ENCODE results near the gene NME2.
"Not testable (repeated sequence)": the region's sequence is repeated elsewhere in the genome, so short reads cannot be mapped to it uniquely, and the experiment has no call there.

NME2 gene

GRCh38 chr17:51120739-51121619 lies 45.2 kb upstream of the NME2 start, which contains the start of gene SPAG9:
Gene SPAG9, minus strand, starts transcription at chr17:51120868. Its CDS starts 212 bp downstream, at chr17:51120656.
- H2AK5ac ChIP-seq (ENCODE audit: low read length), result no peak within 1 kb of the TSS
- WGBS (ENCODE audit: extremely low coverage, insufficient coverage, low lambda C conversion rate), result no CpG with 5 or more reads among the region's 68 CpGs
- H3K4me2 ChIP-seq (ENCODE audit: low read length), result peak within 1 kb of the TSS; percentile 98
- H4K8ac ChIP-seq (ENCODE audit: low read depth, low read length), result no peak within 1 kb of the TSS
- H3K79me1 ChIP-seq (ENCODE audit: low read length), result peaks cover 11% of the 10 kb centered on the region
- H3K79me2 ChIP-seq (ENCODE audit: control insufficient read depth, insufficient read depth, low read length), result peaks cover 24% of the 10 kb centered on the region
- peak within 1 kb of the TSS; percentile 98 for H3K56ac ChIP-seq (ENCODE audit: low read length)
- H2BK5ac ChIP-seq (ENCODE audit: low read length), result peak within 1 kb of the TSS; percentile 8
- H3K18ac ChIP-seq (ENCODE audit: low read length), result peak within 1 kb of the TSS; percentile 75
- DNase-seq, result peak; percentile 96
- H3K36me3 ChIP-seq (ENCODE audit: control insufficient read depth, insufficient read depth, low read length), result no peaks in the 10 kb centered on the region
- H3K4me1 ChIP-seq (ENCODE audit: control insufficient read depth, low read depth, low read length), result peaks cover 2% of the 10 kb centered on the region
- peak within 1 kb of the TSS; percentile 43 for H3K4ac ChIP-seq (ENCODE audit: low read depth, low read length)
- peak within 1 kb of the TSS; percentile 1 for H4K5ac ChIP-seq (ENCODE audit: low read length)
- H2BK120ac ChIP-seq (ENCODE audit: low read depth, low read length), result no peak within 1 kb of the TSS
- H3K9ac ChIP-seq (ENCODE audit: low read length), result peak within 1 kb of the TSS; percentile 96
- H3K23ac ChIP-seq (ENCODE audit: low read length), result peak within 1 kb of the TSS; percentile 45
- peak within 1 kb of the TSS; percentile 98 for H3K4me3 ChIP-seq (ENCODE audit: low read length)
- H2BK15ac ChIP-seq (replicated peaks; ENCODE audit: low read depth), result no peak within 1 kb of the TSS
- peak within 1 kb of the TSS; percentile 85 for H3K27ac ChIP-seq (ENCODE audit: low read depth, low read length)
- no peaks in the 10 kb centered on the region for H3K27me3 ChIP-seq (ENCODE audit: insufficient read depth, low read length, poor library complexity)

DNA sequence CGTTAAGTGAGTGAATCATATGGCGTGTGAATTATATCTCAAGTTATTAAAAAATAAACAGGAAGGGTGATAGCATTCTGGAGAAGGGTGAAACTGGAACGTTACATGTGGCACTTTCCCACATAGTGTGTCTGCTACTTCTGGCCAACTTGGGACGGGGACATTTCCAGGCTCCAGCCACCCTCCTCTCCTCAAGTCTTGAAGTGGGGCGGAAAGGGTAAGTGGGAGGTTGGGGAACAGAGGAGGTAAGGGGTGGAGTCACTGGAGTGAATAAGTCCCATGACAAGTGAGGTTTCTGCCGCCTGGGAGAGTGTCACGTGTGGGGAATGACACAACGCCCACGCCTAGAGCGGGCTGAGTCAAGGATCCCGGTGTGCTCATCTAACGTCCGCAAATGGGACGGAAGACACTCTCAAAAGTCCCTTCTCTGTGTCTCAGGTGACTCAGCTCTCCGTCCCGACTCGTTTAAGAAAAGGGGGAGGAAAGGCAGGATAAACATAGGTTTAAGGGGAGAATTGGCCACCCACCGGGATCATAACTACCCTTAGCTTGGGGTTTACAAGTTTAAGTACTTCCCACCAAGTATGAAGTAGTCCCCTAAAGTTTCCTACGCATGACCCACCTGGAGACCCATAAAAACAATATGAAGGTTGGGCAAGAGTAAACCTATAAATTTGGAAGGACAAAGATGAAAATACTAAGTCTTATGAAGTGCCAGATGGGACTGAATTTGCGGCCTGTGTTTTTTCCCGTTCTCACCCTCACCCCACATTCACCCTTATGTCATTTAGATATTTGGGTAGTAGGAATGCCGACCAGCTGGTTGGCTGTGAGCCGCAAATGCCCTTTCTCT lies 44.4 kb upstream of the NME2 start:
- peak overlapping the region; percentile 42 for H3K27ac ChIP-seq (ENCODE audit: low read depth, low read length)

DNA sequence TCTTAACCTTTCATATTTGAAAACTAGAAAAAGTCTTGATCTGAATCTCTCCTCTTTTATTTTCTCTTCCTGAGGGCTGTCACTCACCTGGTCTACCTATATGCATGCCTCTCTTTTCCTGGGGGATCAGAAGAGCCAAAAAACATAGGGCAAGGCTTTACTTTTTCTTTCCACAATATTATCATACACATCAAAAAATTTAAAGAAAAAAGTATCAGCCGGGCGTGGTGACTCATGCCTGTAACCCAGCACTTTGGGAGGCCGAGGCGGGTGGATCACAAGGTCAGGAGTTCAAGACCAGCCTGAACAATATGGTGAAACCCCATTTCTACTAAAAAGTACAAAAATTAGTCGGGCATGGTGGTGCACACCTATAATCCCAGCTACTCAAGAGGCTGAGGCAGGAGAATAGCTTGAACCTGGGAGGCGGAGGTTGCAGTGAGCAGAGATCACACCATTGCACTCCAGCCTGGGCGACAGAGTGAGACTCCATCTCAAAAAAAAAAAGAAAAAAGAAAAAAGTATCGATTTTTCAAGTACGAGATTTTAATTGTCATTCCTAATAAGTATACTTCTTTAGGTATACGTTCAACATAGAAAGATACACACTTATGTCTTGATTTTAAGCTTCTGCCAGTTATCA lies 43.6 kb upstream of the NME2 start:
- not testable (repeated sequence) for H3K9ac ChIP-seq (ENCODE audit: low read length); H2BK120ac ChIP-seq (ENCODE audit: low read depth, low read length); H3K18ac ChIP-seq (ENCODE audit: low read length); H3K56ac ChIP-seq (ENCODE audit: low read length); H4K5ac ChIP-seq (ENCODE audit: low read length); H3K27ac ChIP-seq (ENCODE audit: low read depth, low read length); H2BK5ac ChIP-seq (ENCODE audit: low read length); H3K4me3 ChIP-seq (ENCODE audit: low read length); H3K23ac ChIP-seq (ENCODE audit: low read length); H3K36me3 ChIP-seq (ENCODE audit: control insufficient read depth, insufficient read depth, low read length); H3K4me1 ChIP-seq (ENCODE audit: control insufficient read depth, low read depth, low read length); H3K79me1 ChIP-seq (ENCODE audit: low read length); H3K4me2 ChIP-seq (ENCODE audit: low read length); H3K27me3 ChIP-seq (ENCODE audit: insufficient read depth, low read length, poor library complexity); H2AK5ac ChIP-seq (ENCODE audit: low read length); DNase-seq; H2BK15ac ChIP-seq (replicated peaks; ENCODE audit: low read depth); H4K8ac ChIP-seq (ENCODE audit: low read depth, low read length); H3K4ac ChIP-seq (ENCODE audit: low read depth, low read length)
- H3K79me2 ChIP-seq (ENCODE audit: control insufficient read depth, insufficient read depth, low read length), result peaks cover 16% of the 10 kb centered on the region
- WGBS (ENCODE audit: extremely low coverage, insufficient coverage, low lambda C conversion rate), result no CpG with 5 or more reads among the region's 10 CpGs

More for the DNA sequence above, 44.4 kb upstream of the NME2 start:
- H3K4ac ChIP-seq (ENCODE audit: low read depth, low read length), result no peak overlapping the region
- no peak overlapping the region for H2AK5ac ChIP-seq (ENCODE audit: low read length)
- peaks cover 2% of the 10 kb centered on the region for H3K4me1 ChIP-seq (ENCODE audit: control insufficient read depth, low read depth, low read length)
- H3K79me1 ChIP-seq (ENCODE audit: low read length), result peaks cover 10% of the 10 kb centered on the region
- H3K4me2 ChIP-seq (ENCODE audit: low read length), result peak overlapping the region; percentile 98
- DNase-seq, result peak; percentile 94
- no peak overlapping the region for H2BK15ac ChIP-seq (replicated peaks; ENCODE audit: low read depth)
- H3K18ac ChIP-seq (ENCODE audit: low read length), result peak overlapping the region; percentile 22
- no peaks in the 10 kb centered on the region for H3K27me3 ChIP-seq (ENCODE audit: insufficient read depth, low read length, poor library complexity)
- H2BK120ac ChIP-seq (ENCODE audit: low read depth, low read length), result no peak overlapping the region
- H3K9ac ChIP-seq (ENCODE audit: low read length), result peak overlapping the region; percentile 81
- no peaks in the 10 kb centered on the region for H3K36me3 ChIP-seq (ENCODE audit: control insufficient read depth, insufficient read depth, low read length)
- H3K23ac ChIP-seq (ENCODE audit: low read length), result no peak overlapping the region
- no peak overlapping the region for H2BK5ac ChIP-seq (ENCODE audit: low read length)
- H3K56ac ChIP-seq (ENCODE audit: low read length), result peak overlapping the region; percentile 71
- WGBS (ENCODE audit: extremely low coverage, insufficient coverage, low lambda C conversion rate), result no CpG with 5 or more reads among the region's 23 CpGs
- no peak overlapping the region for H4K8ac ChIP-seq (ENCODE audit: low read depth, low read length)
- no peak overlapping the region for H4K5ac ChIP-seq (ENCODE audit: low read length)
- peaks cover 16% of the 10 kb centered on the region for H3K79me2 ChIP-seq (ENCODE audit: control insufficient read depth, insufficient read depth, low read length)
- peak overlapping the region; percentile 45 for H3K4me3 ChIP-seq (ENCODE audit: low read length)

GRCh38 chr17:51124640-51125503 lies 41.3 kb upstream of the NME2 start:
- no peak overlapping the region for H4K8ac ChIP-seq (ENCODE audit: low read depth, low read length)
- no CpG with 5 or more reads among the region's 5 CpGs for WGBS (ENCODE audit: extremely low coverage, insufficient coverage, low lambda C conversion rate)

GRCh38 chr17:51128076-51128475 lies 38.1 kb upstream of the NME2 start:
- H2BK15ac ChIP-seq (replicated peaks; ENCODE audit: low read depth), result no peak overlapping the region
- no peak overlapping the region for H4K8ac ChIP-seq (ENCODE audit: low read depth, low read length)
- H3K27me3 ChIP-seq (ENCODE audit: insufficient read depth, low read length, poor library complexity), result no peaks in the 10 kb centered on the region
- H3K4me2 ChIP-seq (ENCODE audit: low read length), result no peak overlapping the region
- no peak overlapping the region for H3K27ac ChIP-seq (ENCODE audit: low read depth, low read length)
- no peaks in the 10 kb centered on the region for H3K36me3 ChIP-seq (ENCODE audit: control insufficient read depth, insufficient read depth, low read length)
- no peak overlapping the region for H2AK5ac ChIP-seq (ENCODE audit: low read length)
- no peak overlapping the region for H2BK120ac ChIP-seq (ENCODE audit: low read depth, low read length)
- no peaks in the 10 kb centered on the region for H3K4me1 ChIP-seq (ENCODE audit: control insufficient read depth, low read depth, low read length)
- no peak overlapping the region for H3K56ac ChIP-seq (ENCODE audit: low read length)
- no peak overlapping the region for H3K9ac ChIP-seq (ENCODE audit: low read length)
- H3K4ac ChIP-seq (ENCODE audit: low read depth, low read length), result no peak overlapping the region
- peak; percentile 57 for DNase-seq
- H2BK5ac ChIP-seq (ENCODE audit: low read length), result no peak overlapping the region
- no peak overlapping the region for H3K4me3 ChIP-seq (ENCODE audit: low read length)
- no peak overlapping the region for H3K18ac ChIP-seq (ENCODE audit: low read length)
- no CpG with 5 or more reads among the region's 3 CpGs for WGBS (ENCODE audit: extremely low coverage, insufficient coverage, low lambda C conversion rate)
- no peak overlapping the region for H4K5ac ChIP-seq (ENCODE audit: low read length)
- H3K23ac ChIP-seq (ENCODE audit: low read length), result no peak overlapping the region
- H3K79me1 ChIP-seq (ENCODE audit: low read length), result no peaks in the 10 kb centered on the region
- no peaks in the 10 kb centered on the region for H3K79me2 ChIP-seq (ENCODE audit: control insufficient read depth, insufficient read depth, low read length)

More at GRCh38 chr17:51124640-51125503, 41.3 kb upstream of the NME2 start:
- Histone ChIP-seq H3K79me2 (ENCODE audit: control insufficient read depth, insufficient read depth, low read length) (peaks cover 2% of the 10 kb centered on the region), H3K4me1 (ENCODE audit: control insufficient read depth, low read depth, low read length) (no peaks in the 10 kb centered on the region), H3K4me3 (ENCODE audit: low read length) (no peak overlapping the region), H3K23ac (ENCODE audit: low read length) (no peak overlapping the region), H3K79me1 (ENCODE audit: low read length) (peaks cover 3% of the 10 kb centered on the region), H3K56ac (ENCODE audit: low read length) (no peak overlapping the region), H3K4me2 (ENCODE audit: low read length) (no peak overlapping the region), H2BK15ac (replicated peaks; ENCODE audit: low read depth) (no peak overlapping the region), H3K9ac (ENCODE audit: low read length) (no peak overlapping the region), H3K36me3 (ENCODE audit: control insufficient read depth, insufficient read depth, low read length) (no peaks in the 10 kb centered on the region), H3K18ac (ENCODE audit: low read length) (no peak overlapping the region), H2AK5ac (ENCODE audit: low read length) (no peak overlapping the region), H3K27ac (ENCODE audit: low read depth, low read length) (no peak overlapping the region), H3K4ac (ENCODE audit: low read depth, low read length) (no peak overlapping the region), H2BK5ac (ENCODE audit: low read length) (no peak overlapping the region), H3K27me3 (ENCODE audit: insufficient read depth, low read length, poor library complexity) (no peaks in the 10 kb centered on the region), H2BK120ac (ENCODE audit: low read depth, low read length) (no peak overlapping the region), H4K5ac (ENCODE audit: low read length) (no peak overlapping the region)
- DNase-seq, result no peak
